ENCODE data around the gene FAHD1. TPM values are rescaled to one million over a fixed set of nuclear protein-coding genes. Genes with fewer than 3 reads are reported as not detected.

Gene FAHD1
- polyA plus RNA-seq, 1 experiment, result 35.2 TPM

- Histone ChIP-seq H3K27me3 (ENCODE audit: control insufficient read depth, insufficient read depth, low read length) (no peaks in the 10 kb centered on the region), H3K9me3 (ENCODE audit: control insufficient read depth, insufficient read depth, low read length) (no peaks in the 10 kb centered on the region; the same call in 1 of the 2 replicates), H3K27ac (ENCODE audit: low read depth, low read length) (no peak overlapping the region), H3K4me3 (ENCODE audit: low read depth, low read length) (no peak overlapping the region)
- DNase-seq (ENCODE audit: low read depth, low spot score), result no peak
- CTCF ChIA-PET, result no interaction called here
- no peak for TF ChIP-seq CTCF (IDR thresholded peaks at IDR 0.05; ENCODE audit: low read depth, low read length)
- POLR2A ChIA-PET, result no interaction called here
Observed at GRCh38 chr16:1789643-1790045, 37.4 kb upstream of the FAHD1 start.

- CTCF ChIA-PET, result no interaction called here
- POLR2A ChIA-PET, result no interaction called here
Observed at GRCh38 chr16:1790261-1790610, 36.8 kb upstream of the FAHD1 start.

GRCh38 chr16:1790611-1791255, 36.3 kb upstream of the FAHD1 start:
- Histone ChIP-seq H3K27ac (ENCODE audit: low read depth, low read length) (no peak overlapping the region), H3K4me3 (ENCODE audit: low read depth, low read length) (no peak overlapping the region), H3K9me3 (ENCODE audit: control insufficient read depth, insufficient read depth, low read length) (no peaks in the 10 kb centered on the region; the same call in 1 of the 2 replicates), H3K27me3 (ENCODE audit: control insufficient read depth, insufficient read depth, low read length) (no peaks in the 10 kb centered on the region)
- CTCF ChIA-PET, result no interaction called here
- POLR2A ChIA-PET, result no interaction called here
- no peak for TF ChIP-seq CTCF (IDR thresholded peaks at IDR 0.05; ENCODE audit: low read depth, low read length)
- no peak for DNase-seq (ENCODE audit: low read depth, low spot score)

More at GRCh38 chr16:1790261-1790610, 36.8 kb upstream of the FAHD1 start:
- H3K27me3 ChIP-seq (ENCODE audit: control insufficient read depth, insufficient read depth, low read length), result no peaks in the 10 kb centered on the region
- TF ChIP-seq CTCF (IDR thresholded peaks at IDR 0.05; ENCODE audit: low read depth, low read length), result no peak
- H3K4me3 ChIP-seq (ENCODE audit: low read depth, low read length), result no peak overlapping the region
- H3K27ac ChIP-seq (ENCODE audit: low read depth, low read length), result no peak overlapping the region
- no peak for DNase-seq (ENCODE audit: low read depth, low spot score)
- no peaks in the 10 kb centered on the region; the same call in 1 of the 2 replicates for H3K9me3 ChIP-seq (ENCODE audit: control insufficient read depth, insufficient read depth, low read length)

GRCh38 chr16:1791256-1791942, 35.6 kb upstream of the FAHD1 start:
- Histone ChIP-seq H3K4me3 (ENCODE audit: low read depth, low read length) (no peak overlapping the region), H3K27ac (ENCODE audit: low read depth, low read length) (no peak overlapping the region), H3K9me3 (ENCODE audit: control insufficient read depth, insufficient read depth, low read length) (no peaks in the 10 kb centered on the region; the same call in 1 of the 2 replicates), H3K27me3 (ENCODE audit: control insufficient read depth, insufficient read depth, low read length) (no peaks in the 10 kb centered on the region)
- CTCF ChIA-PET, result no interaction called here
- TF ChIP-seq CTCF (IDR thresholded peaks at IDR 0.05; ENCODE audit: low read depth, low read length), result no peak
- POLR2A ChIA-PET, result no interaction called here
- no peak for DNase-seq (ENCODE audit: low read depth, low spot score)
